H1 (cell line): ENCODE results near the gene ZSCAN20. TPM values are rescaled to one million over a fixed set of nuclear protein-coding genes. Genes with fewer than 3 reads are reported as not detected.

ENCODE experiments used
- CTCF ChIA-PET: fragments of 300-600 bp; sonication (Branson Sonifier 250); formaldehyde crosslinking; loops from one replicate; lab custom pipeline; 2021; ENCODE audit not compliant: partially characterized antibody; lab: Charles Lee
- POLR2A ChIA-PET: fragments of 300-600 bp; sonication (Branson Sonifier 250); formaldehyde crosslinking; loops from one replicate; lab custom pipeline; 2021; ENCODE audit warnings: inconsistent platforms; ENCODE audit not compliant: partially characterized antibody; lab: Charles Lee
- DNase-seq, 2 experiments: peaks; one replicate each; pipeline versions ENCODE4 v3.0.0 to v3.0.0-alpha.2; 2010 to 2022; ENCODE audit warnings: low spot score in 2 of 2, low read depth in 1 of 2, mixed read lengths in 1 of 2
- FAIRE-seq: peaks from 2 replicates; lab custom pipeline; 2011; peaks lifted over from hg19 to GRCh38; lab: Jason Lieb, UNC
- H2AFZ ChIP-seq: 2 replicates; pipeline ENCODE4 v1.8.1; 2012; ENCODE audit warnings: low read length, inconsistent platforms
- H2AK5ac ChIP-seq: 2 replicates; pipeline ENCODE4 v1.6.1; 2013; ENCODE audit warnings: low read depth, low read length
- H2BK120ac ChIP-seq: replicated peaks from 2 replicates; pipeline ENCODE3; 2013; ENCODE audit warnings: low read depth, low read length, inconsistent platforms
- H2BK12ac ChIP-seq: 2 replicates; pipeline ENCODE4 v1.6.1; 2013; ENCODE audit warnings: low read depth, low read length
- H2BK15ac ChIP-seq: 2 replicates; pipeline ENCODE4 v1.6.1; 2013; ENCODE audit warnings: low read length
- H2BK20ac ChIP-seq: 2 replicates; pipeline ENCODE4 v1.6.1; 2013; ENCODE audit warnings: low read length
- H2BK5ac ChIP-seq: 2 replicates; pipeline ENCODE4 v1.6.1; 2013; ENCODE audit warnings: low read depth, low read length
- H3K14ac ChIP-seq: 2 replicates; pipeline ENCODE4 v1.6.1; 2013; ENCODE audit warnings: inconsistent platforms; ENCODE audit not compliant: insufficient read length
- H3K18ac ChIP-seq: 2 replicates; pipeline ENCODE4 v1.6.1; 2013; ENCODE audit warnings: low read length; ENCODE audit errors: extremely low read depth
- H3K23ac ChIP-seq: 2 replicates; pipeline ENCODE4 v1.6.1; 2013; ENCODE audit warnings: inconsistent platforms; ENCODE audit not compliant: insufficient read length
- H3K23me2 ChIP-seq: 2 replicates; pipeline ENCODE4 v1.6.1; 2013; ENCODE audit warnings: low read depth, low read length
- H3K27ac ChIP-seq: 2 replicates; pipeline ENCODE4 v1.6.1; 2011; ENCODE audit warnings: low read depth, low read length, inconsistent platforms
- H3K27me3 ChIP-seq, 4 experiments: replicated peaks in 1 of 4; 1 replicate in 1 of 4; 2 replicates in 3 of 4; pipeline versions ENCODE4 v1.6.1 to v1.8.1; 2011 to 2013; ENCODE audit warnings: low read length in 3 of 4, mild to moderate bottlenecking in 3 of 4, inconsistent platforms in 2 of 4, mixed read lengths in 2 of 4, moderate library complexity in 1 of 4; ENCODE audit not compliant: control insufficient read depth in 3 of 4, insufficient read depth in 3 of 4; ENCODE audit errors: extremely low read depth in 1 of 4
- H3K36me3 ChIP-seq, 4 experiments: 2 replicates each; pipeline versions ENCODE4 v1.6.1 to v1.8.1; 2011 to 2013; ENCODE audit warnings: mild to moderate bottlenecking in 4 of 4, low read length in 3 of 4, moderate library complexity in 2 of 4, control low read depth in 1 of 4, inconsistent platforms in 1 of 4; ENCODE audit not compliant: insufficient read depth in 4 of 4, control insufficient read depth in 2 of 4
- H3K4ac ChIP-seq: replicated peaks from 2 replicates; pipeline ENCODE3; 2013; ENCODE audit warnings: low read length, low read depth, mixed read lengths, inconsistent platforms; ENCODE audit not compliant: insufficient read length
- H3K4me1 ChIP-seq, 4 experiments: replicated peaks in 1 of 4; 1 replicate in 1 of 4; 2 replicates in 3 of 4; pipeline versions ENCODE4 v1.6.1 to v1.8.1; 2011 to 2013; ENCODE audit warnings: low read length in 3 of 4, inconsistent platforms in 2 of 4, mixed read lengths in 1 of 4; ENCODE audit not compliant: insufficient read depth in 4 of 4, control insufficient read depth in 3 of 4
- H3K4me2 ChIP-seq, 2 experiments: 2 replicates each; pipeline versions ENCODE4 v1.6.1 to v1.8.1; 2011 to 2013; ENCODE audit warnings: low read depth in 2 of 2, low read length in 2 of 2, control low read depth in 1 of 2, inconsistent platforms in 1 of 2, mild to moderate bottlenecking in 1 of 2; ENCODE audit not compliant: insufficient read depth in 1 of 2
- H3K4me3 ChIP-seq, 4 experiments: fragments of 200-600, 300-600 bp in 1 of 4; sonication (generic), shearing (Covaris generic), sonication (Bioruptor Twin) in 1 of 4; 2 replicates each; pipeline versions ENCODE4 v1.5.1 to v1.8.1; 2011 to 2016; ENCODE audit warnings: low read length in 4 of 4, low read depth in 3 of 4, control low read depth in 2 of 4, inconsistent platforms in 2 of 4, mild to moderate bottlenecking in 2 of 4, mixed read lengths in 1 of 4, moderate library complexity in 1 of 4; ENCODE audit not compliant: insufficient read depth in 2 of 4; ENCODE audit errors: extremely low read depth in 1 of 4
- H3K56ac ChIP-seq: replicated peaks from 2 replicates; pipeline ENCODE3; 2013; ENCODE audit warnings: low read depth, mild to moderate bottlenecking, mixed read lengths, low read length, inconsistent platforms; ENCODE audit not compliant: insufficient read length
- H3K79me1 ChIP-seq: 2 replicates; pipeline ENCODE4 v1.6.1; 2013; ENCODE audit warnings: low read depth, low read length, control low read depth
- H3K79me2 ChIP-seq, 2 experiments: 2 replicates each; pipeline versions ENCODE4 v1.6.1 to v1.8.1; 2012 to 2013; ENCODE audit warnings: low read length in 2 of 2, mild to moderate bottlenecking in 2 of 2, inconsistent platforms in 1 of 2; ENCODE audit not compliant: insufficient read depth in 2 of 2, control insufficient read depth in 1 of 2
- H3K9ac ChIP-seq, 4 experiments: replicated peaks in 1 of 4; 1 replicate in 1 of 4; 2 replicates in 3 of 4; pipeline versions ENCODE4 v1.6.1 to v1.8.1; 2011 to 2013; ENCODE audit warnings: low read depth in 3 of 4, low read length in 3 of 4, control low read depth in 2 of 4, mild to moderate bottlenecking in 2 of 4, moderate library complexity in 2 of 4, inconsistent platforms in 1 of 4; ENCODE audit errors: extremely low read depth in 1 of 4
- H3K9me3 ChIP-seq, 2 experiments: 2 replicates each; pipeline versions ENCODE4 v1.6.1 to v1.8.1; 2012 to 2013; ENCODE audit warnings: mild to moderate bottlenecking in 2 of 2, moderate library complexity in 2 of 2, control low read depth in 1 of 2, inconsistent platforms in 1 of 2, low read depth in 1 of 2, low read length in 1 of 2, mixed read lengths in 1 of 2; ENCODE audit not compliant: insufficient read depth in 2 of 2
- H4K20me1 ChIP-seq, 2 experiments: replicated peaks in 1 of 2; 2 replicates each; pipeline versions ENCODE3 to v1.8.1; 2011 to 2013; ENCODE audit warnings: inconsistent platforms in 2 of 2, low read length in 2 of 2, mild to moderate bottlenecking in 1 of 2; ENCODE audit not compliant: insufficient read depth in 2 of 2, control insufficient read depth in 1 of 2
- H4K5ac ChIP-seq: 2 replicates; pipeline ENCODE4 v1.6.1; 2013; ENCODE audit warnings: low read length, low read depth, mixed read lengths, inconsistent platforms; ENCODE audit not compliant: insufficient read length
- H4K8ac ChIP-seq: 2 replicates; pipeline ENCODE4 v1.8.0; 2013; ENCODE audit warnings: mild to moderate bottlenecking, moderate library complexity, low read length, inconsistent platforms; ENCODE audit not compliant: insufficient read depth; ENCODE audit errors: extremely low read depth
- H4K91ac ChIP-seq: replicated peaks from 2 replicates; pipeline ENCODE3; 2013; ENCODE audit warnings: low read length, mixed read lengths, inconsistent platforms; ENCODE audit not compliant: insufficient read length
- WGBS, 2 experiments: shearing (Covaris generic) in 1 of 2; methylation state at CpG; one replicate each; pipeline versions ENCODE4 v1.1.6 to v1.1.7; 2013 to 2015; ENCODE audit warnings: low lambda C conversion rate in 2 of 2, mixed read lengths in 2 of 2, inconsistent platforms in 1 of 2, low coverage in 1 of 2, missing lambda C conversion rate in 1 of 2; ENCODE audit not compliant: insufficient replicate concordance in 2 of 2, insufficient coverage in 1 of 2, insufficient read length in 1 of 2; ENCODE audit errors: extremely low coverage in 1 of 2, missing lambda C conversion rate in 1 of 2; 5-methylcytosine and 5-hydroxymethylcytosine counted together
- polyA plus RNA-seq, 7 experiments: library from polyadenylated mRNA; depleted of rRNA in 3 of 7; stranded (reverse) in 5 of 7; unstranded in 2 of 7; fragments of >200 nt in 5 of 7; fragments of 200-250 nt in 2 of 7; gene quantifications; 1 replicate in 5 of 7; 2 replicates in 1 of 7; 4 replicates in 1 of 7; pipeline versions ENCODE4 v1.2.1 to v1.2.3, GENCODE V29; 2011 to 2013; ENCODE audit warnings: missing spikeins in 2 of 7, mixed read lengths in 2 of 7
- total RNA-seq: library from RNA; stranded (reverse); fragmentation: NEBNext Ultra II Directional; extraction: Animal tissue kit (Norgen Biotek cat#: 25700); gene quantifications from 2 replicates; pipeline ENCODE4 v1.2.1, GENCODE V29; 2021

ZSCAN20 gene
- total and polyA plus RNA-seq, 2 of the 8 experiments (the other 6 are each of a cell fraction or from before 2014, with no cell fraction given): 0.70 to 3.4 TPM

- DNase-seq (no peak), FAIRE-seq (no peak)
- H3K79me2 ChIP-seq: no peaks in the 10 kb centered on the region
- H3K4me3 ChIP-seq: no peak overlapping the region
- H4K8ac ChIP-seq: no peak overlapping the region
- no peak overlapping the region for H2AK5ac ChIP-seq
- H2BK12ac ChIP-seq: no peak overlapping the region
- H3K56ac ChIP-seq: no peak overlapping the region
- no peak overlapping the region for H2AFZ ChIP-seq
- H2BK20ac ChIP-seq: no peak overlapping the region
- no peak overlapping the region for H2BK120ac ChIP-seq
- POLR2A ChIA-PET: interaction anchor here (0.6 kb wide), 1 partner anchor 691 kb away, joined by 5 read pairs; no protein-coding TSS in a partner anchor
- H4K20me1 ChIP-seq: no peaks in the 10 kb centered on the region
- no peaks in the 10 kb centered on the region for H3K9me3 ChIP-seq
- H3K36me3 ChIP-seq: no peaks in the 10 kb centered on the region
- no peak overlapping the region for H2BK15ac ChIP-seq
- peaks cover 0 to 7% (median 2%) of the 10 kb centered on the region in 4 experiments; a peak in 3 of 7 replicates for H3K4me1 ChIP-seq
- no peak overlapping the region for H3K4ac ChIP-seq
- no peak overlapping the region for H4K5ac ChIP-seq
- H3K4me2 ChIP-seq: no peak overlapping the region
- no peaks in the 10 kb centered on the region; a peak in 1 of 7 replicates for H3K27me3 ChIP-seq
- H3K9ac ChIP-seq: no peak overlapping the region
- no peak overlapping the region for H3K14ac ChIP-seq
- H3K23ac ChIP-seq: no peak overlapping the region
- peaks cover 3% of the 10 kb centered on the region; the same call in 1 of the 2 replicates for H3K23me2 ChIP-seq
- CTCF ChIA-PET: interaction anchor here (0.6 to 7.6 kb wide), 12 partner anchors 11 to 183 kb away, joined by 3 to 76 read pairs (median 4); no protein-coding TSS in a partner anchor
- no peaks in the 10 kb centered on the region for H3K79me1 ChIP-seq
- H4K91ac ChIP-seq: no peak overlapping the region
- no peak overlapping the region for H3K18ac ChIP-seq
- no peak overlapping the region for H3K27ac ChIP-seq
- 88% methylated on average over 3 of the region's 3 CpGs; no CpG with 5 or more reads in 1 of the 2 experiments for WGBS, 2 experiments
- H2BK5ac ChIP-seq: no peak overlapping the region
These were observed 3.5 kb upstream of the ZSCAN20 start for GRCh38 chr1:33468967-33469366.
